Measurements from ENCODE around the gene CREB5.

DNA sequence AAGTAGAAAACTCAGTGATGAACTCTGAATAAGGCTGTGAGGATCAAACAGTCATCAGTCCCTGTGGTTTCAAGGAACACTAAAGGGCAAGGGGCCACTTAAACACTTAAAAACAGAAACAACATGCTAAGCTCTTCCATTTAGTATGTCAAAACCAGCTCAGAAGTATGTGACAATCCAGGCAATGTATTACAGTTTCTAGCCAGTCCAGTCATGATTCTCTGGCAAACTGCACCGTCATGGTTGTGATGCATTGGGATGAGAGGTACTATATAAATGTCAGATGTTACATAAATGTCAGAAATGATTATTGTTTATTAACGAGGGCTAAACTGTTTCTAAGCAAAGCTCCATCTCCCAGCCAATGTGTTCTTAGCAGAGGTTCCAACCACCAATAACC lies 4.7 kb upstream of the CREB5 start:
- TF ChIP-seq, protein P1, sequence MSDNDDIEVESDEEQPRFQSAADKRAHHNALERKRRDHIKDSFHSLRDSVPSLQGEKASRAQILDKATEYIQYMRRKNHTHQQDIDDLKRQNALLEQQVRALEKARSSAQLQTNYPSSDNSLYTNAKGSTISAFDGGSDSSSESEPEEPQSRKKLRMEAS (CRISPR knock-in tag; IDR thresholded peaks at IDR 0.05), result no peak
- no peak for TF ChIP-seq TCF7 (CRISPR knock-in tag; IDR thresholded peaks at IDR 0.05; ENCODE audit: low read depth)
- TF ChIP-seq, protein P2, sequence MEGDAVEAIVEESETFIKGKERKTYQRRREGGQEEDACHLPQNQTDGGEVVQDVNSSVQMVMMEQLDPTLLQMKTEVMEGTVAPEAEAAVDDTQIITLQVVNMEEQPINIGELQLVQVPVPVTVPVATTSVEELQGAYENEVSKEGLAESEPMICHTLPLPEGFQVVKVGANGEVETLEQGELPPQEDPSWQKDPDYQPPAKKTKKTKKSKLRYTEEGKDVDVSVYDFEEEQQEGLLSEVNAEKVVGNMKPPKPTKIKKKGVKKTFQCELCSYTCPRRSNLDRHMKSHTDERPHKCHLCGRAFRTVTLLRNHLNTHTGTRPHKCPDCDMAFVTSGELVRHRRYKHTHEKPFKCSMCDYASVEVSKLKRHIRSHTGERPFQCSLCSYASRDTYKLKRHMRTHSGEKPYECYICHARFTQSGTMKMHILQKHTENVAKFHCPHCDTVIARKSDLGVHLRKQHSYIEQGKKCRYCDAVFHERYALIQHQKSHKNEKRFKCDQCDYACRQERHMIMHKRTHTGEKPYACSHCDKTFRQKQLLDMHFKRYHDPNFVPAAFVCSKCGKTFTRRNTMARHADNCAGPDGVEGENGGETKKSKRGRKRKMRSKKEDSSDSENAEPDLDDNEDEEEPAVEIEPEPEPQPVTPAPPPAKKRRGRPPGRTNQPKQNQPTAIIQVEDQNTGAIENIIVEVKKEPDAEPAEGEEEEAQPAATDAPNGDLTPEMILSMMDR (IDR thresholded peaks at IDR 0.05), result no peak
- TF ChIP-seq ZNF671 (CRISPR knock-in tag; IDR thresholded peaks at IDR 0.05), result no peak
